Transverse colon (tissue), 4 donors: Measurements from ENCODE around the gene PRKCE.

Experiments used
- EP300 ChIP-seq: sonication (generic); formaldehyde crosslinking; IDR thresholded peaks from one replicate; pipeline ENCODE4 v1.6.1; 2017; ENCODE audit warnings: antibody characterized with exemption, low read depth
- POLR2A ChIP-seq: fragments of 450-650 bp; IDR thresholded peaks from one replicate; pipeline ENCODE4 v1.6.1; 2016; ENCODE audit warnings: antibody characterized with exemption, mild to moderate bottlenecking, moderate library complexity
- POLR2AphosphoS5 ChIP-seq, 3 donors: sonication (generic); formaldehyde crosslinking; IDR thresholded peaks; one replicate each; pipeline ENCODE4 v1.6.1; 2016; ENCODE audit warnings: antibody characterized with exemption in 3 of 3
- TF ChIP-seq, protein P1 (sequence below), 5 experiments: fragments of 200-600 bp in 3 of 5; fragments of 450-650 bp in 2 of 5; sonication (generic) in 3 of 5; IDR thresholded peaks; 1 replicate in 2 of 5; 2 replicates in 3 of 5; pipeline ENCODE4 v1.5.1; 2016 to 2017; ENCODE audit warnings: antibody characterized with exemption in 5 of 5, inconsistent platforms in 3 of 5, mild to moderate bottlenecking in 2 of 5, moderate library complexity in 1 of 5

DNA sequence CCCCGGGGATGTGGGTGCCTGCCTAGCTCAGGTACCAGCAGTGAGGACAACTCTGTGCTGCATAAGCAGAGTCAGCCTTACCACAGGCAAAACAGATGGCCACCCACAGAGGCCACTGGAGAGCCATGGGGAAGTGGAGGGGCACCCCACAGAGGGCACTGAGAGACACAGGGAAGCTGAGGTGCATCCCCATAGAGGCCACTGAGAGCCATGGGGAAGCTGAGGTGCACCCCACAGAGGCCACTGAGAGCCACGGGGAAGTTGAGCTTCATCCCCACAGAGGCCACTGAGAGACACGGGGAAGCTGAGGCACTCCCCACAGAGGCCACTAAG is 511.6 kb downstream of the PRKCE start:
- TF ChIP-seq, protein P1, sequence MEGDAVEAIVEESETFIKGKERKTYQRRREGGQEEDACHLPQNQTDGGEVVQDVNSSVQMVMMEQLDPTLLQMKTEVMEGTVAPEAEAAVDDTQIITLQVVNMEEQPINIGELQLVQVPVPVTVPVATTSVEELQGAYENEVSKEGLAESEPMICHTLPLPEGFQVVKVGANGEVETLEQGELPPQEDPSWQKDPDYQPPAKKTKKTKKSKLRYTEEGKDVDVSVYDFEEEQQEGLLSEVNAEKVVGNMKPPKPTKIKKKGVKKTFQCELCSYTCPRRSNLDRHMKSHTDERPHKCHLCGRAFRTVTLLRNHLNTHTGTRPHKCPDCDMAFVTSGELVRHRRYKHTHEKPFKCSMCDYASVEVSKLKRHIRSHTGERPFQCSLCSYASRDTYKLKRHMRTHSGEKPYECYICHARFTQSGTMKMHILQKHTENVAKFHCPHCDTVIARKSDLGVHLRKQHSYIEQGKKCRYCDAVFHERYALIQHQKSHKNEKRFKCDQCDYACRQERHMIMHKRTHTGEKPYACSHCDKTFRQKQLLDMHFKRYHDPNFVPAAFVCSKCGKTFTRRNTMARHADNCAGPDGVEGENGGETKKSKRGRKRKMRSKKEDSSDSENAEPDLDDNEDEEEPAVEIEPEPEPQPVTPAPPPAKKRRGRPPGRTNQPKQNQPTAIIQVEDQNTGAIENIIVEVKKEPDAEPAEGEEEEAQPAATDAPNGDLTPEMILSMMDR (IDR thresholded peaks at IDR 0.05): no peak
- TF ChIP-seq POLR2AphosphoS5 (IDR thresholded peaks at IDR 0.05) (no peak), POLR2A (no peak), EP300 (no peak)
